HepG2 (cell line): ENCODE data around the gene ZDHHC6.

Experiments used
- KDM1A ChIP-seq: IDR thresholded peaks from 2 replicates; pipeline ENCODE4 v1.6.1; 2016; ENCODE audit warnings: missing compliant biosample characterization
- MZF1 ChIP-seq: sonication (generic); formaldehyde crosslinking; IDR thresholded peaks from 2 replicates; pipeline ENCODE4 v1.8.1; 2023; ENCODE audit warnings: mild to moderate bottlenecking, missing genetic modification reagents, borderline replicate concordance
- ZNF124 ChIP-seq: sonication (generic); formaldehyde crosslinking; IDR thresholded peaks from 2 replicates; pipeline ENCODE4 v1.4.0; 2020; ENCODE audit warnings: missing genetic modification reagents
- ZNF557 ChIP-seq: sonication (generic); formaldehyde crosslinking; IDR thresholded peaks from 2 replicates; pipeline ENCODE4 v1.4.0; 2020; ENCODE audit warnings: missing genetic modification reagents
- TF ChIP-seq, protein P1 (sequence below): sonication (generic); formaldehyde crosslinking; IDR thresholded peaks from 2 replicates; pipeline ENCODE4 v1.8.1; 2023; ENCODE audit warnings: mild to moderate bottlenecking, moderate library complexity, missing genetic modification reagents
- TF ChIP-seq, protein P2 (sequence below): sonication (generic); formaldehyde crosslinking; IDR thresholded peaks from 2 replicates; pipeline ENCODE4 v1.4.0; 2020; ENCODE audit warnings: missing genetic modification reagents

DNA sequence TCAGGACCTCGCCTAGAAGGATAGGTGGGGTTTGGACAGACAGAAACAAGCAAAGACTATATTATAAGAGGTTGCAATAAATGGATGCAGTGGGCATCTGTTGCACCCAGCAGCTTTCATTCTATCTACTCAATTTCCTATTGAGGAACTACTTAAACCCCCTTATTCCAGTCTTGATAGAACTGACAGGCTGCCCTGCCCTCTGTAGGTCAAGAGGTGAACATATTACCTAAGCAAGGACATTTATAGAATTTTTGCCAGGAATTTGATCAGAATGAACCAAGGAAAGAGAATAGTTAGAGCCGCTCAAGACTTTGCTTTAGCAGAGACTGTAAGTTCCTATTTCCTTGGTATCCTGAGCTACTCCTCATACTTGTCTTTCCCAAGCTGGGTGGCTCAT, 9.8 kb upstream of the ZDHHC6 start:
- TF ChIP-seq ZNF124 (CRISPR knock-in tag), result no peak
- TF ChIP-seq, protein P1, sequence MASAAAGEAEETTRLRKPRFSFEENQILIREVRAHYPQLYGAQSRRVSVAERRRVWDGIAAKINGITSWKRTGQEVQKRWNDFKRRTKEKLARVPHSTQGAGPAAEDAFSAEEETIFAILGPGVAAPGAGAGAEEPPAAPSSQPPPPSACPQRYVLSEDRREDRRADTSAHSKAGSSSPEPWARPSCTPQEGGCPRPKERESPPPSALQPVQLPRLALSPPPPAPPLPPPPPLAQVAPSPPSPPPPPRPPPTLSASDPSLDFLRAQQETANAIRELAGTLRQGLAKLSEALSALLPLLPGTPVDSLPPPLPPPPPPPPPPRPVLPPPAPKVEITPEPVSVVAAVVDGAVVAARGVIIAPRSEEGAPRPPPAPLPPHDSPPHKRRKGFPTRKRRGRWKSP, result no peak
- TF ChIP-seq, protein P2, sequence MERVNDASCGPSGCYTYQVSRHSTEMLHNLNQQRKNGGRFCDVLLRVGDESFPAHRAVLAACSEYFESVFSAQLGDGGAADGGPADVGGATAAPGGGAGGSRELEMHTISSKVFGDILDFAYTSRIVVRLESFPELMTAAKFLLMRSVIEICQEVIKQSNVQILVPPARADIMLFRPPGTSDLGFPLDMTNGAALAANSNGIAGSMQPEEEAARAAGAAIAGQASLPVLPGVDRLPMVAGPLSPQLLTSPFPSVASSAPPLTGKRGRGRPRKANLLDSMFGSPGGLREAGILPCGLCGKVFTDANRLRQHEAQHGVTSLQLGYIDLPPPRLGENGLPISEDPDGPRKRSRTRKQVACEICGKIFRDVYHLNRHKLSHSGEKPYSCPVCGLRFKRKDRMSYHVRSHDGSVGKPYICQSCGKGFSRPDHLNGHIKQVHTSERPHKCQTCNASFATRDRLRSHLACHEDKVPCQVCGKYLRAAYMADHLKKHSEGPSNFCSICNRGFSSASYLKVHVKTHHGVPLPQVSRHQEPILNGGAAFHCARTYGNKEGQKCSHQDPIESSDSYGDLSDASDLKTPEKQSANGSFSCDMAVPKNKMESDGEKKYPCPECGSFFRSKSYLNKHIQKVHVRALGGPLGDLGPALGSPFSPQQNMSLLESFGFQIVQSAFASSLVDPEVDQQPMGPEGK (CRISPR knock-in tag), result no peak
- no peak for TF ChIP-seq MZF1 (CRISPR knock-in tag)
- no peak for TF ChIP-seq ZNF557 (CRISPR knock-in tag)
- no peak for TF ChIP-seq KDM1A (CRISPR knock-in tag)
